ENCODE measurements around the gene FOXN3.

GRCh38 chr14:89123215-89123614, 293.8 kb downstream of the FOXN3 start:
- TF ChIP-seq CTCF (optimal IDR thresholded peaks at IDR 0.05 in 1 of 3, IDR thresholded peaks at IDR 0.05 in 1 of 3, conservative IDR thresholded peaks at IDR 0.05 in 1 of 3; ENCODE audit: extremely low read depth in 1 of 3, insufficient read depth in 2 of 3, low read length in 3 of 3) = no peak
- no peak for TF ChIP-seq EZH2 (IDR thresholded peaks at IDR 0.05; ENCODE audit: low read length)
